Breast epithelium (tissue), 4 donors: ENCODE measurements around the gene JAKMIP2. TPM values are rescaled to one million over a fixed set of nuclear protein-coding genes. Genes with fewer than 3 reads are reported as not detected.
"Not testable (repeated sequence)": the region's sequence is repeated elsewhere in the genome, so short reads cannot be mapped to it uniquely, and the experiment has no call there.

Experiments used
- DNase-seq, 2 donors: peaks; one replicate each; pipeline ENCODE4 v3.0.0-alpha.2; 2019; ENCODE audit warnings: low spot score in 2 of 2
- H3K27ac ChIP-seq, 2 donors: fragments of 200-600 bp; sonication (generic) in 1 of 2; one replicate each; pipeline ENCODE4 v1.5.1; 2016 to 2019; ENCODE audit warnings: mild to moderate bottlenecking in 1 of 2
- H3K27me3 ChIP-seq, 2 donors: fragments of 200-600 bp; sonication (generic) in 1 of 2; one replicate each; pipeline versions ENCODE4 v1.5.1 to v1.6.0; 2017 to 2019; ENCODE audit warnings: control low read depth in 1 of 2, mild to moderate bottlenecking in 1 of 2
- H3K36me3 ChIP-seq: fragments of 200-600 bp; one replicate; pipeline ENCODE4 v1.5.1; 2019
- H3K4me1 ChIP-seq, 2 donors: fragments of 200-600 bp; sonication (generic); one replicate each; pipeline ENCODE4 v1.5.1; 2016 to 2019; ENCODE audit warnings: control low read depth in 1 of 2
- H3K4me3 ChIP-seq, 3 donors: fragments of 200-600 bp; sonication (generic); 1 replicate in 2 of 3; 2 replicates in 1 of 3; pipeline ENCODE4 v1.5.1; 2016 to 2019; ENCODE audit warnings: mild to moderate bottlenecking in 3 of 3, moderate library complexity in 2 of 3
- H3K9me3 ChIP-seq, 2 donors: fragments of 200-600 bp; sonication (generic) in 1 of 2; one replicate each; pipeline ENCODE4 v1.5.1; 2016 to 2019; ENCODE audit warnings: control low read depth in 1 of 2
- POLR2A ChIP-seq: fragments of 450-650 bp; IDR thresholded peaks from one replicate; pipeline ENCODE4 v1.6.1; 2016; ENCODE audit warnings: antibody characterized with exemption, mild to moderate bottlenecking, moderate library complexity
- POLR2AphosphoS5 ChIP-seq, 3 donors: sonication (generic); formaldehyde crosslinking; IDR thresholded peaks; one replicate each; pipeline ENCODE4 v1.6.1; 2017; ENCODE audit warnings: antibody characterized with exemption in 3 of 3
- intact Hi-C: fragments of 100-400 bp; cut with DNase I; formaldehyde crosslinking; loops from one replicate; pipeline ENCODE4 v1.15.1; 2023; ENCODE audit warnings: low total_unique reads
- total RNA-seq, 3 donors: library from RNA; depleted of rRNA; stranded (reverse); fragments of >200 nt; gene quantifications; one replicate each; pipeline ENCODE4 v1.1.0, GENCODE V29; 2016
- TF ChIP-seq, protein P1 (sequence below), 3 donors: fragments of 450-650 bp; IDR thresholded peaks; one replicate each; pipeline ENCODE4 v1.5.1; 2016 to 2017; ENCODE audit warnings: antibody characterized with exemption in 3 of 3, mild to moderate bottlenecking in 3 of 3, moderate library complexity in 3 of 3

The JAKMIP2 gene
- total RNA-seq, 3 donors from 2014 or later = under 0.01 to 0.73 (median 0.64) TPM

DNA sequence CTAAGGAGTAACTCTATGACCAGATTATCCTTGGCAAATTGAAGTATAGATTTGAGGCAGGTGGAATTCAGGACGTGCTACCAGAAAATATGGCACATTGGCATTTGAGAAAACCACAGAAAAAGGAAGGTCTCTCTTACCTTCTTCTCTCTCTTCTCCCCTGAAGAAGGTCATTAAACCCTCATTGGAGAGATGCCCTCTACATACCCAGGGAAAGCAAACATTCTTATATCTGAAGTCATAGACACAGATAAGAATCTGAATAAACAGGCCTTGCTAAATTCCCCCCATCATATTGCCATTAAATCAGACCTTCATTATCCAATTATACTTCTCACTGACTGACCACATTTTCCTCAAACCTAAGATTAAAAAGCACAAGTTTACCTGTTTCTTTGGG, 31.2 kb upstream of the JAKMIP2 start:
- Histone ChIP-seq H3K9me3 (no peaks in the 10 kb centered on the region), H3K36me3 (no peaks in the 10 kb centered on the region), H3K4me3 (no peak overlapping the region), H3K27ac (no peak overlapping the region), H3K4me1 (no peaks in the 10 kb centered on the region), H3K27me3 (no peaks in the 10 kb centered on the region)
- intact Hi-C loops = no loop called here
- no peak for DNase-seq
- TF ChIP-seq POLR2AphosphoS5 (IDR thresholded peaks at IDR 0.05) = no peak
- TF ChIP-seq, protein P1, sequence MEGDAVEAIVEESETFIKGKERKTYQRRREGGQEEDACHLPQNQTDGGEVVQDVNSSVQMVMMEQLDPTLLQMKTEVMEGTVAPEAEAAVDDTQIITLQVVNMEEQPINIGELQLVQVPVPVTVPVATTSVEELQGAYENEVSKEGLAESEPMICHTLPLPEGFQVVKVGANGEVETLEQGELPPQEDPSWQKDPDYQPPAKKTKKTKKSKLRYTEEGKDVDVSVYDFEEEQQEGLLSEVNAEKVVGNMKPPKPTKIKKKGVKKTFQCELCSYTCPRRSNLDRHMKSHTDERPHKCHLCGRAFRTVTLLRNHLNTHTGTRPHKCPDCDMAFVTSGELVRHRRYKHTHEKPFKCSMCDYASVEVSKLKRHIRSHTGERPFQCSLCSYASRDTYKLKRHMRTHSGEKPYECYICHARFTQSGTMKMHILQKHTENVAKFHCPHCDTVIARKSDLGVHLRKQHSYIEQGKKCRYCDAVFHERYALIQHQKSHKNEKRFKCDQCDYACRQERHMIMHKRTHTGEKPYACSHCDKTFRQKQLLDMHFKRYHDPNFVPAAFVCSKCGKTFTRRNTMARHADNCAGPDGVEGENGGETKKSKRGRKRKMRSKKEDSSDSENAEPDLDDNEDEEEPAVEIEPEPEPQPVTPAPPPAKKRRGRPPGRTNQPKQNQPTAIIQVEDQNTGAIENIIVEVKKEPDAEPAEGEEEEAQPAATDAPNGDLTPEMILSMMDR (IDR thresholded peaks at IDR 0.05) = no peak
- TF ChIP-seq POLR2A = no peak

DNA sequence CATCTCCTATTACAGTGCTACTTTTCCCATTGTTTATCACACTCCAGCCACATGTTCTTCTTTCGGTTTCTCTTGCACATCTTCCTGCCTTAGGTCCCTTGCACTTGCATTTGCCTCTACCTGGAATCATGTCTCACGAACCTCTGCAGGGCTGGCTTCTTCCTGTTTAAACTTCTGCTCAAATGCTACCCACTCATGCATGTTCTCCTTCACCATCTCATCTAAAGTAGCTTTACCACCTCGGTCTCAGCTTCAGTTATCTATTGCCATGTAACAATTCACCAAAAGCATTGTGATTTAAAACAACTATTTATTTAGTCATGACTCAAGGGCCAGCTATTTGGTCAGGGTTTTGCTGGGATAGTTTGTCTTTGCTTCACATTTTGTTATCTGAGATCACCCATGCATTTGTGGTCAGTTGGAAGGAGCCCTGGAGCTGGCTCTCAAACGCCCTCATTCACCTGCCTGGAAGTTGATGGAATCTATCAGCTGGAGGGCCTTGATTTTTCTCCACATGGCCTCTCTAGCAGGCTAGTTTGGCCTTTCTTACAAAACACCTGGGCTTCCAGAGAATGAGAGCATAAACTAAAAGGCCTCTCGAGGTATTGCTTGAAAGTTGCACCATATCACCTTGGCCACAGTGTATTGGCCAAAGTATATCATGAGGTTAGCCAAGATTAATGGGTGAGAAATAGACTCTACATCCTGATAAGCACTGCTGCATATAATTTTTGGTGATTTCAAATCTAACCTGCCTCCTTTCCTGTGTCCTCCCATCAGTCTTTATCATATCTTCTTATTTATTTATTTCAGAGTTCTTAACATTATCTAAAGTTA, 27.5 kb upstream of the JAKMIP2 start:
- no peak for DNase-seq
- intact Hi-C loops = loop anchor here (5.0 kb wide), 1 partner anchor 423 kb away; no protein-coding TSS in a partner anchor
- H3K36me3 ChIP-seq = no peaks in the 10 kb centered on the region
- no peaks in the 10 kb centered on the region for H3K4me1 ChIP-seq
- H3K27ac ChIP-seq = no peak overlapping the region
- H3K27me3 ChIP-seq = no peaks in the 10 kb centered on the region
- TF ChIP-seq POLR2AphosphoS5 (IDR thresholded peaks at IDR 0.05) (no peak), POLR2A (no peak)
- TF ChIP-seq, protein P1 (IDR thresholded peaks at IDR 0.05) = no peak
- H3K9me3 ChIP-seq = no peaks in the 10 kb centered on the region
- H3K4me3 ChIP-seq = no peak overlapping the region

DNA sequence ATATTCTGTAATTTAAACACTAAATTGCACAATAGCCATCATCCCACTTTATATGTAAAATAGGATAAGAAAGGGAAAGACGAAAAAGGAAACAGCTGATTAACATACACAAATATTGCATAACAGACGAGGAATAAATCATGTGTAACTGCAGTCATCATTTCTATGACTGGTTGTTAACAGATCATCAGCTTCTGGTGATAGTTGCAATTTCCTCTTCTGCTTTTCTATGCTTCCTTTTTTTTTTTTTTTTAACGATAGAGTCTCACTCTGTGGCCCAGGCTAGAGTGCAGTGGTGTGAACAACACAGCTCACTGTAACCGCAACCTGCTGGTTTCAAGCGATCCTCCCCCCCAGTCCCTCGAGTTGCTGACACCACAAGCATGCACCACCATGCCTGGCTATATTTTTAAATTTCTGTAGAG, 22.5 kb upstream of the JAKMIP2 start:
- Histone ChIP-seq H3K27ac (no peak overlapping the region), H3K27me3 (no peaks in the 10 kb centered on the region), H3K36me3 (no peaks in the 10 kb centered on the region), H3K4me3 (no peak overlapping the region), H3K9me3 (no peaks in the 10 kb centered on the region), H3K4me1 (no peaks in the 10 kb centered on the region)
- intact Hi-C loops = loop anchor here (5.0 kb wide), 1 partner anchor 418 kb away; no protein-coding TSS in a partner anchor
- TF ChIP-seq, protein P1 (IDR thresholded peaks at IDR 0.05) = no peak
- no peak for TF ChIP-seq POLR2AphosphoS5 (IDR thresholded peaks at IDR 0.05)
- no peak for TF ChIP-seq POLR2A
- DNase-seq = no peak

DNA sequence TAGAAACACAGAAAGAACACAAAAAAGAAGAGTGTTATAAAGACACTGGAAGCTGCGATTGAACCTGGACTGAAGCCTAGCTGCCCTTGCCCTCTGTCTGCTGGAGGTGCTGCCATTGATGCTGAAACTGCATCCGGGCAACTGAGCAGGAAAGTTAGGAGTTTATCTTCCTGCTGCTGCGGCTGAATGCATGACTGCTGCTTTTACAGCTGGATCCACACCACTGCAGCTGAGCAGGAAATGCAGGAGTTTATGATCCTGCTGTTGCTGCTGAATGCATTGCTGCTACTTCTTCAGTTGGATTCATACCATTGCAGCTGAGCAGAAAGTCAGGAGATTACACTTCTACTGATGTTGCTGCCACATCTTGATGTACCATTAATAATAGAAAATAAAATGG, 21.8 kb upstream of the JAKMIP2 start:
- Histone ChIP-seq H3K36me3 (no peaks in the 10 kb centered on the region), H3K27ac (no peak overlapping the region), H3K4me1 (no peaks in the 10 kb centered on the region), H3K27me3 (no peaks in the 10 kb centered on the region), H3K9me3 (no peaks in the 10 kb centered on the region), H3K4me3 (no peak overlapping the region)
- DNase-seq = no peak
- intact Hi-C loops = no loop called here
- TF ChIP-seq POLR2AphosphoS5 (IDR thresholded peaks at IDR 0.05) (no peak), POLR2A (no peak)
- TF ChIP-seq, protein P1 (IDR thresholded peaks at IDR 0.05) = no peak

DNA sequence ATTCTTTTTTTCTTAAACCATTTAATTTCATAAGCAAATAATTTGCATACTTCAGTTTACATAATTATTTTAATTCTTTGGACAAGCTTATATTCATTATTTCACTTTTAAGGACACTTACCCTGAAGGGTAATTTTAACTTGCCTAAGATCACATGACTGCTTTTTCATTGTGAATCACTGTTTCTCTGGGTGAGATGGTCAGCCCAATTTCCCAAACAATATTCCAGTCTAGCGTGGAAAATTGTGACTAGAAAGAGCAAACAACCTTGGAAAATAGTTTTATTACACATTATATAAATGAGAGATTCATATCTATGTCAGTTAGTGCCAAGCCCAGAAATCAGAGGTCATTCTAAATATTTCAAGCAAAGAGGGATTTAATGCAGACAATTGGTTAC, 21.4 kb upstream of the JAKMIP2 start:
- H3K27ac ChIP-seq = no peak overlapping the region
- H3K36me3 ChIP-seq = no peaks in the 10 kb centered on the region
- H3K27me3 ChIP-seq = no peaks in the 10 kb centered on the region
- H3K4me3 ChIP-seq = no peak overlapping the region
- intact Hi-C loops = no loop called here
- no peaks in the 10 kb centered on the region for H3K4me1 ChIP-seq
- no peak for TF ChIP-seq POLR2AphosphoS5 (IDR thresholded peaks at IDR 0.05)
- TF ChIP-seq POLR2A = no peak
- TF ChIP-seq, protein P1 (IDR thresholded peaks at IDR 0.05) = no peak
- H3K9me3 ChIP-seq = no peaks in the 10 kb centered on the region
- no peak for DNase-seq

DNA sequence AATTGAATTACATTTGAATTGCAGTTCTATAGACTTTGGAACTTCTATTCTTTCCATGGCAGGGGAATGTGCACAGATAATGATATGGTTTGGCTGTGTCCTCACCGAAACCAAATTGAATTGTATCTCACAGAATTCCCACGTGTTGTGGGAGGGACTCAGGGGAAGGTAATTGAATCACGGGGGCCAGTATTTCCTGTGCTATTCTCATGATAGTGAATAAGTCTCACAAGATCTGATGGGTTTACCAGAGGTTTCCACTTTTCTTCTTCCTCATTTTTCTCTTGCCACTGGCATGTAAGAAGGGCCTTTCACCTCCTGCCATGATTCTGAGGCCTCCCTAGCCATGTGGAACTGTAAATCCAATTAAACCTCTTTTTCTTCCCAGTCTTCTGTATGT, 20.6 kb upstream of the JAKMIP2 start:
- DNase-seq, H3K36me3 ChIP-seq, H3K4me1 ChIP-seq, H3K27me3 ChIP-seq, H3K4me3 ChIP-seq, H3K9me3 ChIP-seq, H3K27ac ChIP-seq, intact Hi-C loops: not testable (repeated sequence)
